ENCODE measurements around the gene INTS6. TPM values are rescaled to one million over a fixed set of nuclear protein-coding genes. Genes with fewer than 3 reads are reported as not detected.
"Not testable (repeated sequence)": the region's sequence is repeated elsewhere in the genome, so short reads cannot be mapped to it uniquely, and the experiment has no call there.

INTS6 gene
- total RNA-seq, 1 donor from 2014 or later, result 23.5 TPM

- ATAC-seq (no peak), DNase-seq (no peak)
- intact Hi-C loops (cut with micrococcal nuclease), result no loop called here
These were observed 31.9 kb downstream of the INTS6 start for GRCh38 chr13:51420681-51421490.

- intact Hi-C loops (cut with micrococcal nuclease), result no loop called here
- DNase-seq (no peak), ATAC-seq (peak; percentile 18)
These were observed 33.7 kb downstream of the INTS6 start for GRCh38 chr13:51419001-51419636.

- no peak for DNase-seq
- no peak for ATAC-seq
- intact Hi-C loops (cut with micrococcal nuclease), result no loop called here
These were observed 35.1 kb downstream of the INTS6 start for GRCh38 chr13:51417716-51418115.

GRCh38 chr13:51416107-51416506 lies 36.7 kb downstream of the INTS6 start:
- DNase-seq, result no peak
- no peak for ATAC-seq
- intact Hi-C loops (cut with micrococcal nuclease), result no loop called here

- intact Hi-C loops (cut with micrococcal nuclease); ATAC-seq; DNase-seq: not testable (repeated sequence)
These were observed 37.5 kb downstream of the INTS6 start for GRCh38 chr13:51415339-51415738.

GRCh38 chr13:51412431-51412830 lies 40.4 kb downstream of the INTS6 start:
- DNase-seq, result no peak
- intact Hi-C loops (cut with micrococcal nuclease), result no loop called here
- ATAC-seq, result no peak

GRCh38 chr13:51405176-51405575 lies 47.7 kb downstream of the INTS6 start:
- DNase-seq, result no peak
- intact Hi-C loops (cut with micrococcal nuclease), result no loop called here
- ATAC-seq, result no peak

GRCh38 chr13:51397262-51397941 lies 55.4 kb downstream of the INTS6 start:
- DNase-seq (no peak), ATAC-seq (peak; percentile 82)
- intact Hi-C loops (cut with micrococcal nuclease), result no loop called here

GRCh38 chr13:51396352-51396751 lies 56.5 kb downstream of the INTS6 start:
- ATAC-seq, result peak; percentile 29
- intact Hi-C loops (cut with micrococcal nuclease), result no loop called here
- no peak for DNase-seq

- DNase-seq, result no peak
- ATAC-seq, result no peak
- intact Hi-C loops (cut with micrococcal nuclease), result no loop called here
These were observed 58.1 kb downstream of the INTS6 start for GRCh38 chr13:51394724-51395123.

- intact Hi-C loops (cut with micrococcal nuclease), result no loop called here
- DNase-seq, result no peak
- no peak for ATAC-seq
These were observed 67.7 kb downstream of the INTS6 start for GRCh38 chr13:51385114-51385513.

- no peak for DNase-seq
- peak; percentile 80 for ATAC-seq
- intact Hi-C loops (cut with micrococcal nuclease), result no loop called here
These were observed 72.6 kb downstream of the INTS6 start for GRCh38 chr13:51380269-51380668.

GRCh38 chr13:51373451-51373850 lies 79.4 kb downstream of the INTS6 start:
- DNase-seq (no peak), ATAC-seq (no peak)
- intact Hi-C loops (cut with micrococcal nuclease), result no loop called here

GRCh38 chr13:51371768-51372399 lies 81.0 kb downstream of the INTS6 start:
- intact Hi-C loops (cut with micrococcal nuclease), result no loop called here
- ATAC-seq (no peak), DNase-seq (no peak)

GRCh38 chr13:51370811-51371210 lies 82.0 kb downstream of the INTS6 start:
- ATAC-seq (no peak), DNase-seq (no peak)
- intact Hi-C loops (cut with micrococcal nuclease), result no loop called here

GRCh38 chr13:51370116-51370515 lies 82.7 kb downstream of the INTS6 start:
- intact Hi-C loops (cut with micrococcal nuclease), result no loop called here
- no peak for DNase-seq
- ATAC-seq, result peak; percentile 24

- intact Hi-C loops (cut with micrococcal nuclease), result no loop called here
- ATAC-seq, result no peak
- DNase-seq, result no peak
These were observed 88.3 kb downstream of the INTS6 start for GRCh38 chr13:51364404-51365008.

GRCh38 chr13:51363625-51364024 lies 89.2 kb downstream of the INTS6 start:
- intact Hi-C loops (cut with micrococcal nuclease), result no loop called here
- ATAC-seq, result no peak
- DNase-seq, result no peak

- intact Hi-C loops (cut with micrococcal nuclease), result no loop called here
- DNase-seq (no peak), ATAC-seq (no peak)
These were observed 91.7 kb downstream of the INTS6 start for GRCh38 chr13:51361106-51361505.

All from left ventricle myocardium superior (tissue), 1 donor.